ENCODE results near the gene CAMKK1. TPM values are rescaled to one million over a fixed set of nuclear protein-coding genes. Genes with fewer than 3 reads are reported as not detected.

Gene CAMKK1
- total and polyA plus RNA-seq, 7 donors: 0.91 to 2.3 (median 1.5) TPM

- no peak overlapping the region for H3K27ac ChIP-seq
- TF ChIP-seq CTCF (IDR thresholded peaks at IDR 0.05): peak; percentile 42
- no peaks in the 10 kb centered on the region for H3K9me3 ChIP-seq
- peaks cover 13% of the 10 kb centered on the region for H3K4me1 ChIP-seq
- H3K27me3 ChIP-seq (ENCODE audit: insufficient read depth in 3 of 3, low read length in 2 of 3): no peaks in the 10 kb centered on the region
- ATAC-seq (no peak), DNase-seq (no peak)
- 35 to 42% (median 40%) methylated on average over 3 of the region's 3 CpGs for WGBS, 3 donors
- intact Hi-C loops (cut with DNase I): no loop called here
- H3K4me3 ChIP-seq: no peak overlapping the region
- H3K36me3 ChIP-seq (ENCODE audit: insufficient read depth in 1 of 2, low read depth in 1 of 2): peaks cover 0 to 55% of the 10 kb centered on the region in 2 donors
These were observed 48.8 kb downstream of the CAMKK1 start for GRCh38 chr17:3843935-3844516.

DNA sequence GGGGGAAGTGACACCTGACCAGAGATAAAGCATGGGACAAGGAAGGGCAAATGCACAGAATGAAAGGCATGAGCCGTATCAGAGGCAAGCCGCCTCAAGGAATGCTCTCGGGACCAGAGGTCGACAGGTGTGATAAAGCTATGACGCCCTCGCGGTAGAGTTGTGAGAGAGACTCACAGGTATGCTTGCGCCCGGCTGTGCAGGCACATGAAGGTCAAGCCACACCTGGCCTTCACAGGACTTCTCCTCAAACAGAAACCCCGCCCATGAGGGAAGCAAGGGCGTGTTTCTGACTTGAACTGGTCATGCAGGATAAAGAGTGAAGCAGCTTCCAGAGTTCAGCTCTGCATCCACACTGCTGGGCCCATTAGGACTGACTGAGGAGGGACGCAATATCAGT is 54.6 kb downstream of the CAMKK1 start:
- intact Hi-C loops (cut with DNase I): no loop called here
- Histone ChIP-seq H3K27ac (no peak overlapping the region), H3K4me3 (no peak overlapping the region), H3K4me1 (peaks cover 24% of the 10 kb centered on the region), H3K27me3 (ENCODE audit: insufficient read depth in 3 of 3, low read length in 2 of 3) (no peaks in the 10 kb centered on the region), H3K9me3 (no peaks in the 10 kb centered on the region), H3K36me3 (ENCODE audit: insufficient read depth in 1 of 2, low read depth in 1 of 2) (peaks cover 2 to 64% of the 10 kb centered on the region in 2 donors)
- WGBS, 3 donors: 87 to 91% (median 91%) methylated on average over 12 of the region's 12 CpGs
- ATAC-seq: no peak
- no peak for DNase-seq
- no peak for TF ChIP-seq CTCF (IDR thresholded peaks at IDR 0.05)

DNA sequence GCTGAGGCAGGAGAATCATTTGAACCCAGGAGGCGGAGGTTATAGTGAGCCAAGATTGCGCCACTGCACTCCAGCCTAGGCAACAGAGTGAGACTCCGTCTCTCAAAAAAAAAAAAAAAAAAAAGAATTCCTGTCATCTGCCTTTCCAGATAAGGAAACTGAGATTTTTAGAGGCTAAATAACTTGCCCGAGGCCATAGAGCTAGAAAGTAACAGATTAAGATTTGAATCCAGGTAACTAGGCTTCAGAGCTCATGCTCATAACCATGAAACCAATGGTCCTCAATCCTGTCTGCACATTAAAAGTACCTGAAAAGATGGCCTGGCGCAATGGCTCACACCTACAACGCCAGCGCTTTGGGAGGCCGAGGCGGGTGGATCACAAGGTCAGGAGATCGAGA is 56.3 kb downstream of the CAMKK1 start:
- no peaks in the 10 kb centered on the region for H3K9me3 ChIP-seq
- WGBS, 3 donors: 80 to 87% (median 82%) methylated on average over 10 of the region's 10 CpGs
- peaks cover 2 to 55% of the 10 kb centered on the region in 2 donors for H3K36me3 ChIP-seq (ENCODE audit: insufficient read depth in 1 of 2, low read depth in 1 of 2)
- intact Hi-C loops (cut with DNase I): no loop called here
- DNase-seq: no peak
- ATAC-seq: no peak
- H3K27me3 ChIP-seq (ENCODE audit: insufficient read depth in 3 of 3, low read length in 2 of 3): no peaks in the 10 kb centered on the region
- H3K4me1 ChIP-seq: peaks cover 24% of the 10 kb centered on the region
- no peak overlapping the region for H3K4me3 ChIP-seq
- peak overlapping the region; percentile 84 for H3K27ac ChIP-seq
- no peak for TF ChIP-seq CTCF (IDR thresholded peaks at IDR 0.05)

DNA sequence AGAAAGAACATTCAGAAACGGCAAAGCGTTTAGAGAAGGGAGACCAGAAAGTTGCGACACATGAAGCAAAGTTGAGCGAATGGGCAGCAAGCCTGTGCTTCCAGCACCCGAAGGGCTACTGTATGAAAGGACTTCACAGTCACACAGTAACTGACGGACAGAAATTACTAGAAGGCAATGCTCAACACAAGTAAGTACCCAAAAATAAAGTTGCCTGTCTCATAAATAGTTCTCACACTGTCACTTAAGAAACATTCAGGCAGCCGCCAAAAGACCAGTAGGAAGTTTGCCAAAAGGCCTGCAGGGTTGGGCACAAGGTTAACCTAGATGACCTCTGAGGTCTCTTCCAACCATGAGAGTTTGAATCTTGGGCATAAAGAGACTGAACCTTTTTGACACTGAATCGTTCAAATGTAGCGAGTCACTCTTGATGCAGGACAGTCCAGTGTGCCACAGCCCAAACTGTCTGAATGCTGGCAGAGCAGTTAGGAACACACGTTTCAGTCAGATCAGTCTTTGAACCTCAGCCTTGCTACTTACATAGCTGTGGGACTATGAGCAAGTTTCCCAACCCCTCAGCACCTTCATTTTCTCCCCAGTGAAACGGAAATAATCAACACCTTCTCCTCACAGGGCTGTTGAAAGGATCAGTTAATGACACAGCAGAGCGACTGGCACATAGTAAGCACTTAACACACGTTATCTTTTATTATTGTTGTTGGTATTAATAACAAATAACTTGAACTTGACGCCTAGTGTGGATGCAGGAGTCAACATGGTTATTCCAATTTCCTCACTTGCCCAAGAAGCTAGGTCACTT is 57.2 kb downstream of the CAMKK1 start:
- peaks cover 2 to 46% of the 10 kb centered on the region in 2 donors for H3K36me3 ChIP-seq (ENCODE audit: insufficient read depth in 1 of 2, low read depth in 1 of 2)
- no peak for TF ChIP-seq CTCF (IDR thresholded peaks at IDR 0.05)
- H3K4me3 ChIP-seq: peak overlapping the region; percentile 3
- WGBS, 3 donors: 47 to 67% (median 49%) methylated on average over 14 of the region's 14 CpGs
- peaks cover 24% of the 10 kb centered on the region for H3K4me1 ChIP-seq
- no peaks in the 10 kb centered on the region for H3K9me3 ChIP-seq
- intact Hi-C loops (cut with DNase I): no loop called here
- H3K27me3 ChIP-seq (ENCODE audit: insufficient read depth in 3 of 3, low read length in 2 of 3): no peaks in the 10 kb centered on the region
- peak overlapping the region; percentile 84 for H3K27ac ChIP-seq
- DNase-seq (peak in 1 of 2 donors; percentile 73), ATAC-seq (peak; percentile 93 to 97 (median 95))
